H1 (cell line): ENCODE measurements around the gene RMC1. TPM values are rescaled to one million over a fixed set of nuclear protein-coding genes. Genes with fewer than 3 reads are reported as not detected.

Source experiments
- CTCF ChIA-PET: fragments of 300-600 bp; sonication (Branson Sonifier 250); formaldehyde crosslinking; loops from one replicate; lab custom pipeline; 2021; ENCODE audit not compliant: partially characterized antibody; lab: Charles Lee
- POLR2A ChIA-PET: fragments of 300-600 bp; sonication (Branson Sonifier 250); formaldehyde crosslinking; loops from one replicate; lab custom pipeline; 2021; ENCODE audit warnings: inconsistent platforms; ENCODE audit not compliant: partially characterized antibody; lab: Charles Lee
- DNase-seq, 2 experiments: peaks; one replicate each; pipeline versions ENCODE4 v3.0.0 to v3.0.0-alpha.2; 2010 to 2022; ENCODE audit warnings: low spot score in 2 of 2, low read depth in 1 of 2, mixed read lengths in 1 of 2
- FAIRE-seq: peaks from 2 replicates; lab custom pipeline; 2011; peaks lifted over from hg19 to GRCh38; lab: Jason Lieb, UNC
- H2AFZ ChIP-seq: 2 replicates; pipeline ENCODE4 v1.8.1; 2012; ENCODE audit warnings: low read length, inconsistent platforms
- H2AK5ac ChIP-seq: 2 replicates; pipeline ENCODE4 v1.6.1; 2013; ENCODE audit warnings: low read depth, low read length
- H2BK120ac ChIP-seq: replicated peaks from 2 replicates; pipeline ENCODE3; 2013; ENCODE audit warnings: low read depth, low read length, inconsistent platforms
- H2BK12ac ChIP-seq: 2 replicates; pipeline ENCODE4 v1.6.1; 2013; ENCODE audit warnings: low read depth, low read length
- H2BK15ac ChIP-seq: 2 replicates; pipeline ENCODE4 v1.6.1; 2013; ENCODE audit warnings: low read length
- H2BK20ac ChIP-seq: 2 replicates; pipeline ENCODE4 v1.6.1; 2013; ENCODE audit warnings: low read length
- H2BK5ac ChIP-seq: 2 replicates; pipeline ENCODE4 v1.6.1; 2013; ENCODE audit warnings: low read depth, low read length
- H3K14ac ChIP-seq: 2 replicates; pipeline ENCODE4 v1.6.1; 2013; ENCODE audit warnings: inconsistent platforms; ENCODE audit not compliant: insufficient read length
- H3K18ac ChIP-seq: 2 replicates; pipeline ENCODE4 v1.6.1; 2013; ENCODE audit warnings: low read length; ENCODE audit errors: extremely low read depth
- H3K23ac ChIP-seq: 2 replicates; pipeline ENCODE4 v1.6.1; 2013; ENCODE audit warnings: inconsistent platforms; ENCODE audit not compliant: insufficient read length
- H3K23me2 ChIP-seq: 2 replicates; pipeline ENCODE4 v1.6.1; 2013; ENCODE audit warnings: low read depth, low read length
- H3K27ac ChIP-seq: 2 replicates; pipeline ENCODE4 v1.6.1; 2011; ENCODE audit warnings: low read depth, low read length, inconsistent platforms
- H3K27me3 ChIP-seq, 4 experiments: replicated peaks in 1 of 4; 1 replicate in 1 of 4; 2 replicates in 3 of 4; pipeline versions ENCODE4 v1.6.1 to v1.8.1; 2011 to 2013; ENCODE audit warnings: low read length in 3 of 4, mild to moderate bottlenecking in 3 of 4, inconsistent platforms in 2 of 4, mixed read lengths in 2 of 4, moderate library complexity in 1 of 4; ENCODE audit not compliant: control insufficient read depth in 3 of 4, insufficient read depth in 3 of 4; ENCODE audit errors: extremely low read depth in 1 of 4
- H3K36me3 ChIP-seq, 4 experiments: 2 replicates each; pipeline versions ENCODE4 v1.6.1 to v1.8.1; 2011 to 2013; ENCODE audit warnings: mild to moderate bottlenecking in 4 of 4, low read length in 3 of 4, moderate library complexity in 2 of 4, control low read depth in 1 of 4, inconsistent platforms in 1 of 4; ENCODE audit not compliant: insufficient read depth in 4 of 4, control insufficient read depth in 2 of 4
- H3K4ac ChIP-seq: replicated peaks from 2 replicates; pipeline ENCODE3; 2013; ENCODE audit warnings: low read length, low read depth, mixed read lengths, inconsistent platforms; ENCODE audit not compliant: insufficient read length
- H3K4me1 ChIP-seq, 4 experiments: replicated peaks in 1 of 4; 1 replicate in 1 of 4; 2 replicates in 3 of 4; pipeline versions ENCODE4 v1.6.1 to v1.8.1; 2011 to 2013; ENCODE audit warnings: low read length in 3 of 4, inconsistent platforms in 2 of 4, mixed read lengths in 1 of 4; ENCODE audit not compliant: insufficient read depth in 4 of 4, control insufficient read depth in 3 of 4
- H3K4me2 ChIP-seq, 2 experiments: 2 replicates each; pipeline versions ENCODE4 v1.6.1 to v1.8.1; 2011 to 2013; ENCODE audit warnings: low read depth in 2 of 2, low read length in 2 of 2, control low read depth in 1 of 2, inconsistent platforms in 1 of 2, mild to moderate bottlenecking in 1 of 2; ENCODE audit not compliant: insufficient read depth in 1 of 2
- H3K4me3 ChIP-seq, 4 experiments: fragments of 200-600, 300-600 bp in 1 of 4; sonication (generic), shearing (Covaris generic), sonication (Bioruptor Twin) in 1 of 4; 2 replicates each; pipeline versions ENCODE4 v1.5.1 to v1.8.1; 2011 to 2016; ENCODE audit warnings: low read length in 4 of 4, low read depth in 3 of 4, control low read depth in 2 of 4, inconsistent platforms in 2 of 4, mild to moderate bottlenecking in 2 of 4, mixed read lengths in 1 of 4, moderate library complexity in 1 of 4; ENCODE audit not compliant: insufficient read depth in 2 of 4; ENCODE audit errors: extremely low read depth in 1 of 4
- H3K56ac ChIP-seq: replicated peaks from 2 replicates; pipeline ENCODE3; 2013; ENCODE audit warnings: low read depth, mild to moderate bottlenecking, mixed read lengths, low read length, inconsistent platforms; ENCODE audit not compliant: insufficient read length
- H3K79me1 ChIP-seq: 2 replicates; pipeline ENCODE4 v1.6.1; 2013; ENCODE audit warnings: low read depth, low read length, control low read depth
- H3K79me2 ChIP-seq, 2 experiments: 2 replicates each; pipeline versions ENCODE4 v1.6.1 to v1.8.1; 2012 to 2013; ENCODE audit warnings: low read length in 2 of 2, mild to moderate bottlenecking in 2 of 2, inconsistent platforms in 1 of 2; ENCODE audit not compliant: insufficient read depth in 2 of 2, control insufficient read depth in 1 of 2
- H3K9ac ChIP-seq, 4 experiments: replicated peaks in 1 of 4; 1 replicate in 1 of 4; 2 replicates in 3 of 4; pipeline versions ENCODE4 v1.6.1 to v1.8.1; 2011 to 2013; ENCODE audit warnings: low read depth in 3 of 4, low read length in 3 of 4, control low read depth in 2 of 4, mild to moderate bottlenecking in 2 of 4, moderate library complexity in 2 of 4, inconsistent platforms in 1 of 4; ENCODE audit errors: extremely low read depth in 1 of 4
- H3K9me3 ChIP-seq, 2 experiments: 2 replicates each; pipeline versions ENCODE4 v1.6.1 to v1.8.1; 2012 to 2013; ENCODE audit warnings: mild to moderate bottlenecking in 2 of 2, moderate library complexity in 2 of 2, control low read depth in 1 of 2, inconsistent platforms in 1 of 2, low read depth in 1 of 2, low read length in 1 of 2, mixed read lengths in 1 of 2; ENCODE audit not compliant: insufficient read depth in 2 of 2
- H4K20me1 ChIP-seq, 2 experiments: replicated peaks in 1 of 2; 2 replicates each; pipeline versions ENCODE3 to v1.8.1; 2011 to 2013; ENCODE audit warnings: inconsistent platforms in 2 of 2, low read length in 2 of 2, mild to moderate bottlenecking in 1 of 2; ENCODE audit not compliant: insufficient read depth in 2 of 2, control insufficient read depth in 1 of 2
- H4K5ac ChIP-seq: 2 replicates; pipeline ENCODE4 v1.6.1; 2013; ENCODE audit warnings: low read length, low read depth, mixed read lengths, inconsistent platforms; ENCODE audit not compliant: insufficient read length
- H4K8ac ChIP-seq: 2 replicates; pipeline ENCODE4 v1.8.0; 2013; ENCODE audit warnings: mild to moderate bottlenecking, moderate library complexity, low read length, inconsistent platforms; ENCODE audit not compliant: insufficient read depth; ENCODE audit errors: extremely low read depth
- H4K91ac ChIP-seq: replicated peaks from 2 replicates; pipeline ENCODE3; 2013; ENCODE audit warnings: low read length, mixed read lengths, inconsistent platforms; ENCODE audit not compliant: insufficient read length
- CBX5 ChIP-seq: fragments of 300-800, 300-1000 bp; sonication (generic); IDR thresholded peaks from 2 replicates; pipeline ENCODE4 v1.7.1; 2016; ENCODE audit warnings: antibody characterized with exemption, low read length, low read depth
- GABPA ChIP-seq: IDR thresholded peaks from 2 replicates; pipeline ENCODE4 v1.6.1; 2011; ENCODE audit warnings: mild to moderate bottlenecking, low read length, moderate library complexity, borderline replicate concordance; ENCODE audit not compliant: insufficient read depth
- RFX5 ChIP-seq: IDR thresholded peaks from 2 replicates; pipeline ENCODE4 v1.6.1; 2011; ENCODE audit warnings: low read depth, low read length, improper control_type of control experiment, borderline replicate concordance
- SP1 ChIP-seq: IDR thresholded peaks from 2 replicates; pipeline ENCODE4 v1.6.1; 2011; ENCODE audit warnings: low read depth, low read length
- polyA plus RNA-seq, 7 experiments: library from polyadenylated mRNA; depleted of rRNA in 3 of 7; stranded (reverse) in 5 of 7; unstranded in 2 of 7; fragments of >200 nt in 5 of 7; fragments of 200-250 nt in 2 of 7; gene quantifications; 1 replicate in 5 of 7; 2 replicates in 1 of 7; 4 replicates in 1 of 7; pipeline versions ENCODE4 v1.2.1 to v1.2.3, GENCODE V29; 2011 to 2013; ENCODE audit warnings: missing spikeins in 2 of 7, mixed read lengths in 2 of 7
- total RNA-seq: library from RNA; stranded (reverse); fragmentation: NEBNext Ultra II Directional; extraction: Animal tissue kit (Norgen Biotek cat#: 25700); gene quantifications from 2 replicates; pipeline ENCODE4 v1.2.1, GENCODE V29; 2021

RMC1 gene
- total and polyA plus RNA-seq, 2 of the 8 experiments (the other 6 are each of a cell fraction or from before 2014, with no cell fraction given): 16.4 to 20.1 TPM

GRCh38 chr18:23550898-23551297 is 47.6 kb downstream of the RMC1 start:
- H3K4me1 ChIP-seq: no peaks in the 10 kb centered on the region
- H3K9ac ChIP-seq: no peak overlapping the region
- no peak overlapping the region for H4K91ac ChIP-seq
- FAIRE-seq (no peak), DNase-seq (no peak)
- H3K36me3 ChIP-seq: peaks cover 6 to 59% (median 28%) of the 10 kb centered on the region in 4 experiments; a peak in 7 of 8 replicates
- H3K4me3 ChIP-seq: no peak overlapping the region
- H4K8ac ChIP-seq: no peak overlapping the region
- no peaks in the 10 kb centered on the region for H3K79me1 ChIP-seq
- no peaks in the 10 kb centered on the region for H3K9me3 ChIP-seq
- H2BK15ac ChIP-seq: no peak overlapping the region
- no peak overlapping the region for H3K23ac ChIP-seq
- no peak overlapping the region for H3K4me2 ChIP-seq
- H4K5ac ChIP-seq: no peak overlapping the region
- no peak overlapping the region for H2BK20ac ChIP-seq
- ChIA-PET CTCF (no interaction called here), POLR2A (no interaction called here)
- no peak overlapping the region for H3K56ac ChIP-seq
- no peak overlapping the region for H3K14ac ChIP-seq
- H2AFZ ChIP-seq: no peak overlapping the region
- no peaks in the 10 kb centered on the region for H3K27me3 ChIP-seq
- H3K18ac ChIP-seq: no peak overlapping the region
- no peak overlapping the region for H2BK12ac ChIP-seq
- no peak overlapping the region for H3K27ac ChIP-seq
- H3K4ac ChIP-seq: no peak overlapping the region
- H3K79me2 ChIP-seq: no peaks in the 10 kb centered on the region
- H3K23me2 ChIP-seq: no peaks in the 10 kb centered on the region
- H2BK120ac ChIP-seq: no peak overlapping the region
- TF ChIP-seq RFX5 (no peak), GABPA (no peak), SP1 (no peak), CBX5 (no peak)
- no peak overlapping the region for H2AK5ac ChIP-seq
- peaks cover 0 to 3% of the 10 kb centered on the region in 2 experiments for H4K20me1 ChIP-seq
- no peak overlapping the region for H2BK5ac ChIP-seq
